T-cell (primary cell): ENCODE data around the gene COX6A2. TPM values are rescaled to one million over a fixed set of nuclear protein-coding genes. Genes with fewer than 3 reads are reported as not detected.

Experiments
- ATAC-seq, 4 experiments: fragments of 200-7000 bp in 3 of 4; fragments of 150-1000 bp in 1 of 4; cut with Tn5 transposase; replicated peaks in 1 of 4; 1 replicate in 3 of 4; 2 replicates in 1 of 4; pipeline ENCODE4 v1.10.0; 2021; ENCODE audit warnings: moderate library complexity in 3 of 4, mild to moderate bottlenecking in 2 of 4, moderate number of reproducible peaks in 1 of 4
- CTCF ChIA-PET, 2 donors: fragments of 300-600 bp; sonication (Branson Sonifier 250); formaldehyde crosslinking; loops; one replicate each; lab custom pipeline; 2022; ENCODE audit warnings: antibody characterized with exemption in 2 of 2; lab: Charles Lee
- POLR2A ChIA-PET, 2 donors: fragments of 300-600 bp; sonication (Branson Sonifier 250); formaldehyde crosslinking; loops; one replicate each; lab custom pipeline; 2022; ENCODE audit warnings: antibody characterized with exemption in 2 of 2; lab: Charles Lee
- DNase-seq, 35 experiments: peaks; one replicate each; pipeline versions ENCODE4 v3.0.0 to v3.0.0-alpha.2; 2013 to 2023
- H3K27ac ChIP-seq: one replicate; pipeline ENCODE4 v1.5.1; 2013; ENCODE audit warnings: low read length
- H3K27me3 ChIP-seq, 2 experiments: replicated peaks in 1 of 2; 1 replicate in 1 of 2; 2 replicates in 1 of 2; pipeline versions ENCODE4 v1.6.1 to v1.7.0; 2013; ENCODE audit warnings: low read length in 1 of 2, mixed read lengths in 1 of 2; ENCODE audit not compliant: control insufficient read depth in 2 of 2, insufficient read depth in 2 of 2; ENCODE audit errors: extremely low read depth in 1 of 2
- H3K36me3 ChIP-seq, 2 donors: 1 replicate in 1 of 2; 2 replicates in 1 of 2; pipeline versions ENCODE4 v1.6.1 to v1.7.0; 2013; ENCODE audit warnings: low read length in 1 of 2; ENCODE audit not compliant: control insufficient read depth in 2 of 2, insufficient read depth in 1 of 2; ENCODE audit errors: extremely low read depth in 1 of 2
- H3K4me1 ChIP-seq, 2 experiments: 1 replicate in 1 of 2; 2 replicates in 1 of 2; pipeline versions ENCODE4 v1.6.1 to v1.7.0; 2013; ENCODE audit warnings: low read length in 2 of 2, mixed read lengths in 1 of 2; ENCODE audit not compliant: insufficient read depth in 2 of 2, control insufficient read depth in 1 of 2; ENCODE audit errors: extremely low read depth in 1 of 2
- H3K4me3 ChIP-seq, 2 donors: 1 replicate in 1 of 2; 2 replicates in 1 of 2; pipeline versions ENCODE4 v1.5.1 to v1.7.0; 2013; ENCODE audit warnings: mild to moderate bottlenecking in 2 of 2, low read length in 1 of 2, moderate library complexity in 1 of 2; ENCODE audit not compliant: control insufficient read depth in 1 of 2; ENCODE audit errors: extremely low read depth in 1 of 2
- H3K9me3 ChIP-seq: 2 replicates; pipeline ENCODE4 v1.7.0; 2013
- H3K27ac Mint-ChIP-seq, 2 donors: one replicate each; pipeline ENCODE4 v1.8.0; 2020 to 2021; ENCODE audit warnings: mild to moderate bottlenecking in 2 of 2, mixed read lengths in 2 of 2
- H3K27me3 Mint-ChIP-seq, 2 donors: one replicate each; pipeline ENCODE4 v1.8.0; 2021 to 2022; ENCODE audit warnings: mixed read lengths in 2 of 2
- H3K36me3 Mint-ChIP-seq: one replicate; pipeline ENCODE4 v1.8.0; 2021; ENCODE audit warnings: mixed read lengths
- H3K4me1 Mint-ChIP-seq, 3 donors: one replicate each; pipeline ENCODE4 v1.8.0; 2020 to 2022; ENCODE audit warnings: mixed read lengths in 3 of 3, mild to moderate bottlenecking in 1 of 3
- H3K4me3 Mint-ChIP-seq, 3 donors: one replicate each; pipeline ENCODE4 v1.8.0; 2020 to 2022; ENCODE audit warnings: mild to moderate bottlenecking in 3 of 3, mixed read lengths in 3 of 3, moderate library complexity in 3 of 3
- H3K9me3 Mint-ChIP-seq, 3 donors: one replicate each; pipeline ENCODE4 v1.8.0; 2020 to 2022; ENCODE audit warnings: mixed read lengths in 3 of 3
- WGBS: methylation state at CpG from one replicate; pipeline ENCODE4 v1.1.5; 2013; ENCODE audit warnings: missing lambda C conversion rate; ENCODE audit not compliant: insufficient coverage; 5-methylcytosine and 5-hydroxymethylcytosine counted together
- total RNA-seq, 35 experiments: library from RNA in 6 of 35; stranded (reverse) in 6 of 35; fragments of 120-200 nt in 1 of 35; gene quantifications; one replicate each; pipeline versions ENCODE4 v1.2.1 to v1.2.4 and lab custom pipeline; 2013 to 2026

The COX6A2 gene
- total RNA-seq, 5 donors from 2014 or later (not counting 1 experiment from before 2014, with no cell fraction given): not detected

DNA sequence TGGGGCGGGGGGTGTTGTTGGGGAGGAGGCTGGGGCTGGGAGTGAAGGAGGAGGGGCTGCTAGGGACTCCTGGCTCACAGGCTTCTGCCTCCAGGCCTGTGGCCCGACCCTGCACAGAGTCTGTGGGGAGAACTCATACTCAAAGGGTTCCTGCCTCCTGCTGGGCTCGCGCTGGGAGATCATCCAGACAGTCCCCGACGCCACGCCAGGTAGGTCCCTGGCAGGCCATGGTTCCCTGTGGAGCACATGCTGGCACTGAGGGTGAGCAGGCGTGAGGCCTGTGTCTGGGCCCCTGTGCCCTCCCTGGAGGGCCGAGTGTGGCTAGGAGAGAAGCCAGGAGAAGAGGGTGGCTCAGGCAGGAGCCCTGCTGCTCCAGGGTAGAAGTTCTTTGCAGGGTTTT is 30.5 kb downstream of the COX6A2 start:
- peaks cover 0 to 14% of the 10 kb centered on the region in 2 experiments for H3K27me3 ChIP-seq
- WGBS: 95% methylated on average over 8 of the region's 9 CpGs
- Mint-ChIP-seq H3K27ac (no peak overlapping the region), H3K9me3 (peaks cover 0 to 9% (median 4%) of the 10 kb centered on the region in 3 donors), H3K4me1 (peaks cover 7 to 16% (median 13%) of the 10 kb centered on the region in 3 donors), H3K4me3 (no peak overlapping the region), H3K36me3 (peaks cover 4% of the 10 kb centered on the region), H3K27me3 (peaks cover 0 to 2% of the 10 kb centered on the region in 2 donors)
- ATAC-seq (no peak), DNase-seq (no peak)
- H3K27ac ChIP-seq: no peak overlapping the region
- no peaks in the 10 kb centered on the region for H3K9me3 ChIP-seq
- POLR2A ChIA-PET: no interaction called here
- H3K4me1 ChIP-seq: peaks cover 0 to 48% of the 10 kb centered on the region in 2 experiments
- CTCF ChIA-PET: no interaction called here
- no peaks in the 10 kb centered on the region for H3K36me3 ChIP-seq
- H3K4me3 ChIP-seq: no peak overlapping the region

DNA sequence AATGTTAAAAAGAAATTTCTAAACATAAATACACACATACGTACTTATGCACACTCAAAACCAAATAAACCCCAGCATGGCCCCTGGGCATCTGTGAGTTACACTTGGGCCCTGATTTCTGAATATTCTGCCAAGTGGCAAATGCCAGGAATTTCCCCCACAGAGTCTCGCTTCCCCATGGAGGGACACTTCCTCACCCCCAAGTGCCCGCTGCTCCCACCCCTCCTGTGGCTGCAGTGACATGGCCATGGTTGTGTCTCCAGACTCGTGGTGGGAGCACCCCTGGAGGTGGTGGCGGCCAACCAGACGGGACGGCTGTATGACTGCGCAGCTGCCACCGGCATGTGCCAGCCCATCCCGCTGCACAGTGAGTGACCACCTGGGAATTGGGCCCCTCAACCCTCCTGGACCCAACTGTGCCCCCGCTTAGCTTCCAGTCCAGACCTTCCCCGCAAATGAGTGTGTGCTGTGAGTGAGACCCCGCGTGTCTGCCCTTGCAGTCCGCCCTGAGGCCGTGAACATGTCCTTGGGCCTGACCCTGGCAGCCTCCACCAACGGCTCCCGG is 31.0 kb downstream of the COX6A2 start:
- H3K4me1 ChIP-seq: peaks cover 0 to 45% of the 10 kb centered on the region in 2 experiments
- 93% methylated on average over 14 of the region's 18 CpGs for WGBS
- Mint-ChIP-seq H3K27ac (no peak overlapping the region), H3K36me3 (peaks cover 4% of the 10 kb centered on the region), H3K4me1 (peaks cover 7 to 13% (median 10%) of the 10 kb centered on the region in 3 donors), H3K27me3 (peaks cover 2 to 3% of the 10 kb centered on the region in 2 donors), H3K4me3 (no peak overlapping the region), H3K9me3 (peaks cover 0 to 9% (median 4%) of the 10 kb centered on the region in 3 donors)
- ATAC-seq (no peak), DNase-seq (no peak)
- no peaks in the 10 kb centered on the region for H3K36me3 ChIP-seq
- ChIA-PET POLR2A (no interaction called here), CTCF (no interaction called here)
- H3K9me3 ChIP-seq: no peaks in the 10 kb centered on the region
- H3K4me3 ChIP-seq: no peak overlapping the region
- H3K27me3 ChIP-seq: peaks cover 0 to 17% of the 10 kb centered on the region in 2 experiments
- no peak overlapping the region for H3K27ac ChIP-seq

DNA sequence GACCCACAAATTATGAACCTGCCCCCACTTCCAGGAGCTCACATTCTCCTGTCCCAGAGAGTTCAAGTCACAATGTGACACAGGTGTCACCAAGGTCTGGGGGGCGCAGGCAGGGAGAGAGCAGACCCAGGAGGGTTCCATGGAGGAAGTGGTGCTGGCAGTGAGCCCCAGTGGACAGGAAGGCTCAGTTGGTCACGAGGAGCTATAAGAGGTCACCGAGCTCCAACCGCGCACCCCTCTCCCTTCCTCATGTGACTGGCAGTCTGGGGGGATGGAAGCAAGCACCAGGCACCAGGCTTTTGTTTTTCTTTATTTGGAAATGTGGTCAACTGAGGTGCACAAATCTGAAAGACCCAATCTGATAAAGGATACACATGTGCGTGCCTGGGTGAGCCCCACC is 32.5 kb downstream of the COX6A2 start:
- Histone ChIP-seq H3K27ac (no peak overlapping the region), H3K9me3 (no peaks in the 10 kb centered on the region), H3K4me3 (no peak overlapping the region), H3K27me3 (peaks cover 0 to 19% of the 10 kb centered on the region in 2 experiments), H3K4me1 (peaks cover 0 to 30% of the 10 kb centered on the region in 2 experiments), H3K36me3 (no peaks in the 10 kb centered on the region)
- H3K27me3 Mint-ChIP-seq: peaks cover 2 to 5% of the 10 kb centered on the region in 2 donors
- H3K9me3 Mint-ChIP-seq: peaks cover 0 to 9% (median 4%) of the 10 kb centered on the region in 3 donors
- ChIA-PET CTCF (no interaction called here), POLR2A (no interaction called here)
- DNase-seq (no peak), ATAC-seq (no peak)
- H3K4me3 Mint-ChIP-seq: no peak overlapping the region
- 51% methylated on average over 4 of the region's 6 CpGs for WGBS
- H3K4me1 Mint-ChIP-seq: peaks cover 7 to 13% (median 10%) of the 10 kb centered on the region in 3 donors
- no peak overlapping the region for H3K27ac Mint-ChIP-seq
- peaks cover 4% of the 10 kb centered on the region for H3K36me3 Mint-ChIP-seq

DNA sequence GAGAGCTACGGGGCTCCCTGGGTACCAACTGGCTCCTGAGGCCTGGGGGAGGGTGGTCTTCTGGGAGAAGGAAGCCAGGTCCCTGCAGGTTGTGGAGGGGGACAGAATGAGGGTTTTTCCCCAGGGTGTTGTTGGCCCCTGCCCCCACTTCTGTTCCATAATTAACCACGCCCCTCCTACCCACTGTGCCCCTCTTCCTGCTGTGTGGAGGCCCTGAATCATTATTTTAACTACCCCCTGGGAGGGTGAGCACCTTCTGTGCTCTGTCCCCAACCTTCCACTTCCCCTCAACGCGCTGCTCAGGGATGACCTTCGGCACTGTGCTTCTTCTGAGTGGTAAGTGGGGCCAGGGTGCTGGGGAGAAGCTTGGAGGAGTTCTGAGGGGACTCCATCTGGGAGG is 35.1 kb downstream of the COX6A2 start, which contains the start of gene ITGAD:
ITGAD (plus strand) TSS at position 280 of the 400 bp plus-strand sequence; CDS start at position 306, 26 bp downstream.
- peaks cover 6 to 14% of the 10 kb centered on the region in 2 donors for H3K27me3 Mint-ChIP-seq
- no peaks in the 10 kb centered on the region for H3K36me3 Mint-ChIP-seq
- Histone ChIP-seq H3K36me3 (no peaks in the 10 kb centered on the region), H3K27ac (no peak within 1 kb of the TSS), H3K4me1 (peaks cover 0 to 4% of the 10 kb centered on the region in 2 experiments), H3K9me3 (no peaks in the 10 kb centered on the region), H3K27me3 (peaks cover 0 to 21% of the 10 kb centered on the region in 2 experiments), H3K4me3 (no peak within 1 kb of the TSS)
- 33% methylated on average over 1 of the region's 5 CpGs for WGBS
- DNase-seq: no peak
- no peak within 1 kb of the TSS for H3K27ac Mint-ChIP-seq
- CTCF ChIA-PET: no interaction called here
- no peaks in the 10 kb centered on the region for H3K9me3 Mint-ChIP-seq
- no peak for ATAC-seq
- H3K4me3 Mint-ChIP-seq: no peak within 1 kb of the TSS
- no peaks in the 10 kb centered on the region for H3K4me1 Mint-ChIP-seq
- POLR2A ChIA-PET: no interaction called here

DNA sequence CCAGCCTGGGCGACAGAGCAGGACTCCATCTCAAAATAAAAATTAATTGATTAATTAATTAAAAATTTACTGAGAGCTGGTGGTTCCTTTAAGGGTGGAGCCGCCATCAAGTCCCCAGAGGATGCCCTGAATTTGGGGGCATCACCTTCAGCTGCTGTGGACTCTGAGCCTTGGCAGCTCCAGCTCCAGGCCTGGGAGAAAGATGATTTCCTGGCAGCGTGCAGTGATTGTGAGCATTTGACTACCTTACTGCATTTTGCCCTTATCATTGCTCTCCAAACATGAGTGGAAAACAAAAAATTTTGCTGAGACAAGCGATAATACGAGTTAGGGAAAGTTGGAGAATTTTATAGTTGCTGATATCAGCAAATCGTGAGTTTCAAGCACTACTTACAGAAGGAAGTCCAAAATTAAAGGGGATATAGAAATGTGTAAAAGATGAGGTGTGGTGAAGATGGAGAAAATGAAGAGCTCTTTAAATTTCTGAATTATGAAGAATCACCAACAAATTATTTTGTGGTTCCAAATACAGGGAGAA is 37.6 kb downstream of the COX6A2 start:
- CTCF ChIA-PET: no interaction called here
- H3K27me3 Mint-ChIP-seq: peaks cover 6 to 14% of the 10 kb centered on the region in 2 donors
- H3K9me3 Mint-ChIP-seq: no peaks in the 10 kb centered on the region
- H3K27ac ChIP-seq: no peak overlapping the region
- WGBS: no CpG with 5 or more reads among the region's 6 CpGs
- H3K4me1 ChIP-seq: no peaks in the 10 kb centered on the region
- H3K27ac Mint-ChIP-seq: no peak overlapping the region
- no peaks in the 10 kb centered on the region for H3K36me3 ChIP-seq
- no peak overlapping the region for H3K4me3 Mint-ChIP-seq
- H3K9me3 ChIP-seq: no peaks in the 10 kb centered on the region
- no peak for ATAC-seq
- peaks cover 0 to 6% (median 0%) of the 10 kb centered on the region in 3 donors for H3K4me1 Mint-ChIP-seq
- H3K36me3 Mint-ChIP-seq: no peaks in the 10 kb centered on the region
- no peak overlapping the region for H3K4me3 ChIP-seq
- DNase-seq: no peak
- POLR2A ChIA-PET: no interaction called here
- H3K27me3 ChIP-seq: peaks cover 0 to 21% of the 10 kb centered on the region in 2 experiments

DNA sequence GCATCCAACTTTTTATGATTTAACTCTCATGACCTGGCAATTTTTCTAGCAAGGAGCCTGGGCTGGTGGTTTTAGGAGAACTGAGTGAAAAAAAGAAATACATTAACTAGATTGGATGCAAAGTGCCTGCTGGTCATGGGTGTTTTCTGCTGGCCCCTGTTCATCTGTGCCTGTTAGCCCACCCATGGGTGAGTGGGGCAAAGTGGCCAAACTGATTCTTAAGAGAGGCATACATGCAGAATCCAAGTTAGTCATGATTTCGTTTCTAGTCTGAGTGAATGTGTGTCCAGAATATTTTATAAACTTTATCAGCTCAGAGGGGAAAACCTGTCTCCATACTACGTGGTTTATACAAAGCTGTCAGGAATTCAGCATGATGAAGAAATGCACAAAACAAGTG is 39.6 kb downstream of the COX6A2 start:
- H3K4me1 ChIP-seq: no peaks in the 10 kb centered on the region
- POLR2A ChIA-PET: no interaction called here
- peaks cover 10 to 14% of the 10 kb centered on the region in 2 donors for H3K27me3 Mint-ChIP-seq

More for the DNA sequence above, 39.6 kb downstream of the COX6A2 start:
- no CpG with 5 or more reads among the region's 2 CpGs for WGBS
- no peaks in the 10 kb centered on the region for H3K36me3 ChIP-seq
- CTCF ChIA-PET: no interaction called here
- H3K36me3 Mint-ChIP-seq: no peaks in the 10 kb centered on the region
- H3K27ac ChIP-seq: no peak overlapping the region
- DNase-seq (no peak), ATAC-seq (no peak)
- H3K4me3 Mint-ChIP-seq: no peak overlapping the region
- H3K4me1 Mint-ChIP-seq: peaks cover 0 to 6% (median 0%) of the 10 kb centered on the region in 3 donors
- H3K9me3 Mint-ChIP-seq: no peaks in the 10 kb centered on the region
- H3K9me3 ChIP-seq: no peaks in the 10 kb centered on the region
- H3K27ac Mint-ChIP-seq: no peak overlapping the region
- no peak overlapping the region for H3K4me3 ChIP-seq
- H3K27me3 ChIP-seq: peaks cover 0 to 21% of the 10 kb centered on the region in 2 experiments
